HG03439 (cell line): ENCODE measurements around the gene LCE3C.
"Not testable (repeated sequence)": the region's sequence is repeated elsewhere in the genome, so short reads cannot be mapped to it uniquely, and the experiment has no call there.

Experiments
- ATAC-seq: cut with Tn5 transposase; IDR thresholded peaks from one replicate; pipeline ENCODE4 v1.9.1; 2021; ENCODE audit warnings: mild to moderate bottlenecking, moderate library complexity; ENCODE audit not compliant: unreplicated experiment

Gene LCE3C, protein sequence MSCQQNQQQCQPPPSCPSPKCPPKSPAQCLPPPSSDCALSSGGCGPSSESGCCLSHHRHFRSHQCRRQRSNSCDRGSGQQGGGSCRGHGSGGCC

DNA sequence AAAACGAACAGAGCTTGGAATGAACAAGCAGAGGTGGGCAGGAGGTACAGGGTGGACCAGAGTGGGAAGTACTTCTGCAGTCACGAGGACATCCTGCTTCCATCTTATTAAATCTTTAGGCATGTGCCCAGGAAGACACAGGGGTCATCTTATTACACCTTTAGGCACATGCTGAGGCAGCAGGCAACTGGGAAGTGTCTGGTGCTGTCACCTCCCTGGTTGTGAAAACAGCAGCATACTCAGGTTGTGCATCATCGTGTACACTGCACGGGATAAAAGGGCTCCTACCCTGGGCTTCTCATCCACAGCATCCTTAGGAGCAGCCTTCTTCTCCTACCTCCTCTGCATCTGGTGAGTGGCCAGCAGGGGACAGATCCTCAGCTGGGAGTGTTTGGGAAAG is at the start of gene LCE3C:
Gene LCE3C, plus strand, starts transcription at position 301 of the 400 bp plus-strand sequence. CDS start 498 bp downstream, outside the sequence.
- no peak for ATAC-seq

DNA sequence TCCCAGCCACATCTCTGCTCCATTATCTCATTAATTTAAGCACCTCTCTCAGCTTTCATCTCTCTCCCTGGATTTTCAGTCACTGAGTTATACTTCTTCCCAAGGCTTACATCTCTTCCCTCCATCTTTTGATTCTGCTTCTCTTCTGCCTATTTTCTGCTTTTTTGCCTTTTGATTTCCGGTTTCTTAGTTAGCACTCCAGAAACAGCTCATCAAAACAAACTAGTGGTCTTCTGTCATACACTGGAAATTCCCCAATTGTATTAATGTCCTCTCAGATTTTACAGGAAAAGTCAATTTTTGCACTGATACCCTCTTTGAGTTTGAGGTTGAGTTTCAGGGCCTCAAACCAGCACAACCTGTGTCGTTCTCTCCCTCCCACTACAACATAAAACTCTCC is 34.9 kb upstream of the LCE3C start:
- ATAC-seq: no peak

DNA sequence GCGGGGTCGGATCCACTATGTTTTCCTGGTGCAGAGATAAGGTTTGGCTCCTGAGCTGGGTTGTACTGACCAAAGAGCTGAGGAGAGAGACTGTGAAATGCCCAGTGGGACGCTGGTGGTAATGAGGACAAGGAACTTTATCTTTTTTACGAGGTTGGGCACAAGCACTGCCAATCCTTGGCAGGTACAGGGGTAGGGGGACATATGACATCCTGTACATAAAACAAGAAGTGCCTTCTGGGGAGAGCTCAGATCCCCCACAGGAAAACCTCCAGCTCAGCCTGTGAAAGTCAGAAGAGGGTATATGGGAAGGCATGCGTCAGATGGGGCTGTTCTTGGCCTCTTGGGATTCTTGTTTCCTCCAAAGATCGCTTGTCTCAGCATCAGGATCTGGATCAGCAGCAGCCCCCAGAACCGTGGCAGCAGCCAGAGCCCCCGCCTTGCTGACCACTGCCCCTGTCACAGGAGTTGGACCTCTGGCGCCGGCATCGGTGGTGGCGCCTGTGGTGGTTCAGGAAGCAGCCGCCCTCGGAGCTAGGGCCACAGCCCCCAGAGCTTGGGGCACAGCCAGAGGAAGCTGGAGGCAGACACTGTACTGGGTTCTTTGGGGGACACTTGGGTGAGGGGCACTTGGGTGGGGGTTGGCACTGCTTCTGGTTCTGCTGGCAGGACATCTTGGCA is 34.4 kb upstream of the LCE3C start:
- ATAC-seq: no peak

DNA sequence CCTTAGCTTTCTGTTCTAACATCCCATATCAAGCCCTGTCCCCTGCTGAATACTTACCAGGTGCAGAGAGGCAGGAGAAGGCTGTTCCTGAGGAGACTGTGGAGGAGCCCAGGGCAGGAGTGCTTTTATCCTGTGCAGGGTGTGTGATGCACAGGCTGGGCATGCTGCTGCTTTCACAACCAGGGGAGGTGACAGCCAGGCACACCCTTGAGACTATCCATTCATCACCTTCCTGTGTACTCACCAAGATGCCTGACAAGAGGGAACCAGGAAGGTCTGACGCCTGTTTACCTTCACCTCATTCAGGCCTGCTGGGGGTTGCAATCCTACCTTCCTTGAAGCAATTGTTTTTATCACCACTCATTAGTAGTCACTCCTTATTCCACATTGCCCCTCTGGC is 33.4 kb upstream of the LCE3C start, which contains the start of gene LCE3E:
Gene LCE3E, minus strand, starts transcription at position 100 of the 400 bp plus-strand sequence. CDS start 572 bp downstream, outside the sequence.
- no peak for ATAC-seq

DNA sequence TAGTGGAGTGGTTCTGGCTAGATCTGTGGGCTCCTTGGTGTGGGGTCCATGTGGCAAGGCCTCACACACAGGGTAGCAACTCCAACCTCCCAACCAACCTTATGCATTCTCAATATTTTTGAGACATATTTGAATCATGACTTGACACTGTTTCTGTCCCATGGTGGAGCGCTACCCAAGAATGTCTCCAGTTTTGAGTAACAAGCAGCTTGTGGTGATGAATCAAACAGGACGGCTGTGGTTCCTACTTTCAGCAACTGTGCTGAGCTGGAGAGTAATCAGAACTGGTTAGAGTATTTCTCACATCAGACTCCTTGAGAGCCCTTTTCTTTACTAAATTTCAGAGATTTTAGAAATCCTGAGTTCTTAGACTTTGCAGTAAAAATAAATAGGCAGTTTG is 22.9 kb upstream of the LCE3C start:
- no peak for ATAC-seq

DNA sequence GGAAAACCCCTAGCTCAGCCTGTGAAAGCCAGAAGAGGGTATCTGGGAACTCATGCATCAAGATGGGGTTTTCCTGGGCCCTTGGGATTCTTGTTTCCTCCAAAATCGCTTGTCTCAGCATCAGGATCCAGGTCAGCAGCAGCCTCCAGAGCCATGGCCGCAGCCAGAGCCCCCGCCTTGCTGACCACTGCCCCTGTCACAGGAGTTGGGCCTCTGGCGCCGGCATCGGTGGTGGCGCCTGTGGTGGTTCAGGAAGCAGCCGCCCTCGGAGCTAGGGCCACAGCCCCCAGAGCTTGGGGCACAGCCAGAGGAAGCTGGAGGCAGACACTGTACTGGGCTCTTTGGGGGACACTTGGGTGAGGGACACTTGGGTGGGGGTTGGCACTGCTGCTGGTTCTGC is 20.5 kb upstream of the LCE3C start:
- ATAC-seq: not testable (repeated sequence)

DNA sequence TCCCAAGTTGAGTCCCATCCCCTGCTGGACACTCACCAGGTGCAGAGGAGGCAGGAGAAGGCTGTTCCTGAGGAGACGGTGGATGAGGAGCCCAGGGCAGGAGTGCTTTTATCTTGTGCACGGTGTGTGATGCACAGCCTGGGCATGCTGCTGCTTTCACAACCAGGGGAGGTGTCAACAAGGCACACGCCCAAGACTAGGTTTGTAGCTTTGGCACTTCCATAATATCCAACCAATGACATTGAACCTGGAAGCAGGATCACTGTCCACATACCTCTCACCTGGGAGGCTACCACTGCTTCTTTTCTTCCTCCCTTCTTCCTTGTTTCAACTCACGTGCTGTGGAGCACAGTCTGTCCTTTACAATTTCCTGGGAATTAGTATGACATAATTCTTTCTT is 19.6 kb upstream of the LCE3C start, which contains the start of gene LCE3D:
Gene LCE3D, minus strand, starts transcription at position 84 of the 400 bp plus-strand sequence. CDS start 580 bp downstream, outside the sequence.
- no peak for ATAC-seq

DNA sequence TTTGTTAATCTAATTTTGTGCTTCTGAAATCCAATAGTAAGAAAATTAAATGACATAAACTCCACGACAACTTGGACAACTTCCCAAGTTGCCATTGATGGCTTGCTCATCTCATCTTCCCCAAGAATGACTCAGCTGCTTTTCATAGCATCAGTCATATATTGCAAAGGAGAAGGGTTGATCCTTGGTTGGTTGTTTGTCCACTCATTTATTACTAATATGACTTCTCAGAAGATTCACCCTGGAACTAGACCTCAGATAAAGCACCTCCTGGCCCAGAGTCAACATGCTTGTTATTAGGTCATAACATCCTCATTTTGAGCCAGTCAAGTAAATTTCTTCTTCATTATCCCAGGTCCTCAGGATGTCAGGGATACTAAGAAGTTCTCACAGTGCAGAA is 17.4 kb upstream of the LCE3C start:
- no peak for ATAC-seq

DNA sequence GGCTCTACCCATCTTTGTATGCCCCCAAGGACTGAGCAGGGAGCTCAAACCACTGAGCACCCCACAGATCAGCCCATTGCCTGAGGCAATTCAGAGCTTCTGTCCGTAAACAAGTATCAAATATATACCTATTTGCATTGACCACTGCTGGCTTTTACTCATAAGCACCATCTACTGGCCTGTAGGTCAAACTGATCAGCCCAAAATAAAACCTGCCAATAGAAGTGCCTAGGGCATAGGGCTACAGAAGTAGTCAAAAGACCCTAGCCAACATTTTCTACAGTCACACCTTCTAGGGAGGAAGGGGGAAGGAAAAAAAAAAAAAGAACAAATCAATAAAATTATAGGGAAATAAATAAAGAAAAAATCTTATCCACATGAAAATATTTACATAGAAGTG is 14.4 kb upstream of the LCE3C start:
- ATAC-seq: no peak

DNA sequence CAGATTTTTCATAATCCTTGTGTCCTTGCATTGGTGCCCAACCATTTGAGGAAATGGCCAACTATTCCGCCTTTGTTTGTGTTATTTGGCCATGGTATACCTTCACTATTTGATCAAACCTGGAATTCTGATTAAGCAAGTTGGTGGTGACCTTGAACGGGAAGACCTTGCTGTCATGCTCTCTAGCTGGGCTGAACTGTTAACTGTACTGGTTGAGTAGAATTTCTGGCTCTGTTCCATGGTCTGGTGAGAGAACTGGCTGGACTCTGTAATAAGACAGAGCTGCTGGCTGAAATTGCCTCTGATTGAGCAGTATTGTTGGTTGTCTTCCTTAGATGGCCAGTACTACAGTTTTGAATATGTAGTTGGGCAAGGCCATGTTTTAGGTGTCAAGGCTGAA is 3.0 kb upstream of the LCE3C start:
- no peak for ATAC-seq

DNA sequence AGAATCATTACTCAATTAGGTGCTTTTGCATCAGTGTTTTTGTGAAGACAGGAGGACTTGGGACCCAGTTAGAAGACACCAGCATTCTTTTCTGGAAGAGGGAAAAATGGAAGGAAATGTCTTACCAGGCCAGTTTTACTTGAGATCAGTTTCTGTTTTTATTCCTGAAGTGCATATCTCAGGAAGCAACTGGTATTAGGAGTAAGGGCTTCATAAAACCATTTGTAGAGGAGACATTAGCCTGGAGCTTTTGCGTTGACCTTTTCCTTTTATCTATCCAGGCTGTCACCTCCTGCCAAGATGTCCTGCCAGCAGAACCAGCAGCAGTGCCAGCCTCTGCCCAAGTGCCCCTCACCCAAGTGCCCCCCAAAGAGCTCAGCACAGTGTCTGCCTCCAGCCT is 13.5 kb downstream of the LCE3C start, which contains the start of gene LCE3B:
Gene LCE3B, plus strand, starts transcription at position 301 of the 400 bp plus-strand sequence. Its CDS starts 0 bp downstream, at position 301.
- ATAC-seq: no peak

DNA sequence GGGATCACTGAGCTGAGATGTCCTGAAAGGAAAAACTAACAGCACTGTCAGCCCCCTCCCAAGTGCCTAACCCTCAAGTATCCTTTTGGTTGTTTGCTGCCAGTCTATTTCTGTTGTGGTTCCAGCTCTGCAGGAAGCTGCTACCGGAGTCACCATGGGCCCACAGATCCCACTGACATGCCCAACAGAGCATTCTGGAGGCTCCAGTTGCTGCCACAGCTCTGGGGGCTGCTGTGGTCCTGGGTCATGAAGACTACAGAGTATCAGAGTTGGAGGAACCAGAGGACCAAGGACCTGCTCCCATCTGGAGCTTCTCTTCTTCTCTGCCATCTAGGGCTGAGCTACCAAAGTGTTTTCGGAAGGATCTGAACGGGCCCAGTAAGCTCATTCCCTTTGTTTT is 22.0 kb downstream of the LCE3C start:
- no peak for ATAC-seq

DNA sequence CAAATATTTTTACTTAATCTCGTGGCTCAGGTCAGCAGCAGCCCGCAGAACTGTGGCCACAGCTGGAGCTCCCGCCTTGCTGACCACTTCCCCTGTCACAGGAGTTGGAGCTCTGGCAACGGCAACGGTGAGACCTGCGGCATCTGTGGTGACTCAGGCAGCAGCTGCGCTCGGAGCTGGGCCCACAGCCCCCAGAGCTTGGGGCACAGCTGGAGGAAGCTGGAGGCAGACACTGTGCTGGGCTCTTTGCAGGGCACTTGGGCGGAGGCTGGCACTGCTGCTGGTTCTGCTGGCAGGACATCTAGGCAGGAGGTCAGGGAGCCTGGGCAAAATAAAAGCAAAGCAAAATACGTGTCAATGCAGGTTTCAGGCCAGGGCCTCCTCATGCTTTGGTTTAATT is 22.8 kb downstream of the LCE3C start, which contains the start of gene LCE3A:
Gene LCE3A, minus strand, starts transcription at position 301 of the 400 bp plus-strand sequence. Its CDS starts 0 bp downstream, at position 301.
- no peak for ATAC-seq

DNA sequence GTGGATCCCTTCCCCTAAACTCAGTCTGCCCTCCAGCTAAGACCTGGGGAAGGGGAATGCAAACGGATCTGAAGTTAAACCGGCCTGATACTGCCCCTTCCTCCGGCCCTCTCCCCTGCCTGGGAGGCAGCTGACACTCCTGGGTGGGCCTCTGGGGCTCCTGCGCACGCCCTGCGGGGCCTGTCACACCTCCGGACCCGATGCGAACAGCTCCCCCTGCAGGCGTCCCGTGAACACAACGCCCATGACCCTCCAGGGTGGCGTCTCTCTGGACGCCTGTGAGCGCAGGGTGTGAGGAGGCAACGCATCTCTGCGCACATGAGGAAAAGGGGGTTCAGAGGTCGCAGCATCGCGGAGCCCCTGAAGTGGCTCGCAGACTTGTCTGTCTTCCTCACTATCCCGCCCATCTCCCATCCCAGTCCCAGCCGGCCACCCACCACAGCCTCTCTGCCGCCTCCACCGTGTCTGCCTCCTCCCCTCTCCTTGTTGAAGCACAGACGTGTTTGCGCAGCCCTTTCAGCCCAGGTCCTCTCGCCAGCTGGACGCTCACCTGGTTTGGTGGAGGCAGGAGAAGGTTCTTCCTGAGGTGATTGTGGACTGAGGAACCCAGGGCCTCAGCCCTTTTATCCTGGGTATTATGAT is 23.3 kb downstream of the LCE3C start:
- no peak for ATAC-seq

DNA sequence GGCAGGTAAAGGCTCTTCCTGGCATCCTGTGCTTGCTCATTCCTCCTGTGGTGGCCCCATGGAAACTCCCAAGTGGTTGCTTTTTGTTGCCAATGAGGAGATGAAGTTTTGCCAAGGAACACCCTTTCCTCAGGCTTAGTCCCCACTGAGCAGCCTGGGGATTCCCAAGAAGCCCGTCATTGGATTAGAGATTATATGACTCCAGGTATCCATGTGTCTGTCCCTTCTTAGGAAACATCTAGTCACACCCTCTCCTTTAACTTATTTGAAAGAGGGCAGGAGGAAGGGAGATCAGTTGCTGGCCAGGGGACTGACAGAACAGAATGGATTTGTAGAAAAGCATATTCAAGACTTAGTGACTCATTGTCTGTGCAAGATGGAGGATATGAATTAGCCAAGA is 26.7 kb downstream of the LCE3C start:
- ATAC-seq: no peak

DNA sequence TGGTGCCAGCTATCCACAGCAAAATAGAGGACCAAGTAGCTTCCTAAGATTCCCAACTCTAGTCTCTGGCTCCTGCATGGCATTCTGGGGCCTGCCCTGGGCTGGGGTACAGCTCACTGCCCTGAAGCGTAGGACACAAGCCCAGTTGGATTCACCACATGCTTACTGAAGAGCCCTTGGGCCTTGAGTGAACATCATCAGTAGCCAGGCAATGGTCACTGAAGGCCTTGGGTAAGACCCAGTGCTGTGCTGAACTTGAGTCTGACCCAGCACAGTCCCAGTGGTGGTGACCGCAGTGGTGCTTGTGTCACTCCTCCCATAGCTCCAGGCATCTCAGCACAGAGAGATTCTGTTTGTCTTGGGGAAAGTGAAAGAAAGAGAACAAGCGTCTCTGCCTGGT is 30.6 kb downstream of the LCE3C start:
- no peak for ATAC-seq

DNA sequence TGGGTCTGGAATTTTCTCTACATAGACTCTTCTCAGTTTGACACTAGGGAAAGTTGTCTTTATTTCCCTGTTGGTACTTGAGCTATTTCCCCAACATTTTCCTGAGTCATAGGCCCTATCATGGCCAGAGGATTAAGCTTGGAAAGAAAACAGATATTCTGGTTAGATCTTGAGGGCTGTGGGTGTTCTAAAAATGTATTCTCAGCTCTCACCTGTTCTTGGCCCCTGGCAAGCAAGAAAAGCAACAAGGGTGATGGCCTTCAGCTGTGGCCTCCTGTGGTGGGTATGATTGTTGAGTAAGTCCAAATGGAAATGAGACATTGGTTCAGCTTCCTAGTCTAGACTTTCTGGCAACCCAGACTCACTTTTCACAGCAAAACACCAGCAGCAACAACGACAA is 40.3 kb downstream of the LCE3C start:
- no peak for ATAC-seq

DNA sequence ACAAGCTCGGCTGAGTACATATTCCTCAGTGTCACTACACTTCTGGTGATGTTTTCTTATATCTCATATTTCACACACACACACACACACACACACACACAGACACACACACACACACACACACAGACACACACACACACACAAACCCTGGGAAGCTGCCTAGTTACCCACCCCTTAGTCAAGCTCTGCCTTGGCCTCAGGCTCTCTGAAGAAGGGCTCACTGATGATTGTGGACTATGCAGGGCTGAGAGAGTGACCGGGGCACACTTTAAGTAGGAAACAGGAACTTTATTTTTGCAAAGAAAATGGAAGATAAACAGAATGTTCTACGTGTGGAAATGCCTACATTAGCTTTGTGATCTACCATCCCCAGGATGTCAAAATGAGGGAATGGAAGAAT is 43.9 kb downstream of the LCE3C start:
- ATAC-seq: no peak

DNA sequence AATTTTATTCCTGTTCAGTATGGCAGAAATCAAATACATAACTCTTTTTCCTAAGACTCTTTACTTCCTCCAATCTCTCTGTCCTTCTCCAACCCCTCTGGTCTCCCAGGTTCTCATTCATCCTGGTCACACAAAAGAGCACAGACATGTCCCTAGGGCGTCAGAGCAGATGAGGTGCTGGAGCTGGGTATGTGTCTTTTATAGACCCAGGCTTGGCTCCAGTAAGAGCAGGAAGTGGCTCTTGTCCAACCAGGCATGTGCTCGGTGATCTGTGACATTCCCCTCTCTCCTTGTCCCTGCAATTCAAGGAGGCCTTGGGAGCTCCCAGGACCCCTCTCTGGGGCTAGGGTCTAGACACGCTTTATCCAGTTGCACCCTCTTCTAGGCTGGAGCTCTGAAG is 45.1 kb downstream of the LCE3C start:
- ATAC-seq: no peak

DNA sequence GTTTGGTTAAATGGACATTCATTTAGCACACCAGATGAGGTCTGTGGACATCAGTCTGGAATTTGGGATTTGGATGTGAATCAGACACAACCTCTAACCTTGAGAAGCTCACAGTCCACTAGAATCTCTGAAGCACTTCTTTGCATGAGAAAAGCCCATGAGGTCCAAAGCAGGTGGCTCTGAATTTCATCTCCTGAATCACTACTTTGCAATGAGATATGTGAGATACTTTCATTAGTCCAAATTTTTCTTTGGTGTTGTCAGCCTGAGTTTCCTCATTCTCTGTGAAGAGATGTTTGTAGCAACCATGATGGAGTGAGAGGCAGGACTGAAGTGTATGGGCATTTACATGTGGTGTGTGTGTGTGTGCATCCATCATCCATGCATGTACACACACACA is 46.6 kb downstream of the LCE3C start:
- no peak for ATAC-seq
